Measurements from ENCODE around the gene CDC45.

Gene CDC45

DNA sequence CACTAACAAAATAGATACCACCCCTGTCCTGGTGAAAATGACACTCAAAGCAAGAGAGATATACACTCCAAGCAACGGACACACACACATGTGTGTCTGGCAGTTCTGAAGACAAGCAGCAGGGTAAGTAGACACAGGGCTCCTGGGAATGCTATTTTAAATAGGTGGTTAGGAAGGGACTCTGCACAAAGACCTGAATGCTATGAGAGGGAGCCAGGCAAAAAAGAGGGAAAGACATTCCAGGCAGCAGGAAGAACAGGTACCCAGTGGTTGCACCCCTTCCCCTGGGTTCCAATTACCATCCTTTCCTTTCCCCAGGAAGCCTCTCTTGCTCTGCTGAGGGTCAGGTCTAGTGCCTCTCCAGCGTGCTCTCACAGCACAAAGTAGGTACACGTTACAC is 3.7 kb upstream of the CDC45 start:
- Histone ChIP-seq H3K9me3 (no peaks in the 10 kb centered on the region), H3K27ac (no peak overlapping the region), H3K4me3 (ENCODE audit: low read depth in 1 of 2, low read length in 1 of 2) (no peak overlapping the region), H3K4me1 (ENCODE audit: control insufficient read depth in 1 of 2, insufficient read depth in 1 of 2, low read depth in 1 of 2, low read length in 1 of 2) (peaks cover 25 to 27% of the 10 kb centered on the region in 2 experiments), H3K27me3 (no peaks in the 10 kb centered on the region), H3K36me3 (peaks cover 53% of the 10 kb centered on the region)
- TF ChIP-seq CTCF (IDR thresholded peaks at IDR 0.05), result no peak

DNA sequence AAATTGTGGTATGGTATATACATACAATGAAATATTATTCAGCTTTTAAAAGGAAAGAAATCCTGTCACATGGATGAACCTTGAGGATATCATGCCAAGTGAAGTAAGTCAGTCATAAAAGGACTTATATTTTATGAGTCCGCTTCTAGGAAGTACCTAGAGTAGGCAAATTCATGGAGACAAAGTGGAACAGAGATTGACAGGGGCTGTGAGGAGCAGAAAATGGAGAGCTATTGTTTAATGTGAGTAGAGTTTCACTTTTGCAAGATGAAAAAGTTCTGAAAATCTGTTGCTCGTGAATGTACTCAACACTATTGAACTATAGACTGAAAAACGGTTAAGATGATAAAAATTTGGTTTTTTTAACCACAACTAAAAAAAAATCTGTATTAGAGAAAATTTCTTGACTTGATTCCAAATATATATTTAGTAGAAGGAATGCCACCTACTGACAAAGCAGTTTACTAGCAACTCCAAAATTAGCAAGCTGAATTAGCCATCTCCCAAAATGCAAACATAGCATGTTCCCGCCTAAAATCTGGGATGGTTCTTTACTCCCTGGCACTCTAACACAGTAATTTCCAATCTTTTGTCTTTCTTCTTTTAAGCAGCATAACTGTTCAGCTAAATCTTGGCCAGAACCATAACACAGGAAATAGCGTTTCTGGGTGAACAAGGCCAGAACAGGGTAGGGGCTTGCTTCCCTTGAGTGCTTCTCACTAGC is 2.2 kb upstream of the CDC45 start:
- peaks cover 38% of the 10 kb centered on the region for H3K36me3 ChIP-seq
- H3K9me3 ChIP-seq, result no peaks in the 10 kb centered on the region
- peak overlapping the region; percentile 99 for H3K27ac ChIP-seq
- peak overlapping the region; percentile 76 to 85 for H3K4me3 ChIP-seq (ENCODE audit: low read depth in 1 of 2, low read length in 1 of 2)
- no peak for TF ChIP-seq CTCF (IDR thresholded peaks at IDR 0.05)
- no peaks in the 10 kb centered on the region for H3K27me3 ChIP-seq
- H3K4me1 ChIP-seq (ENCODE audit: control insufficient read depth in 1 of 2, insufficient read depth in 1 of 2, low read depth in 1 of 2, low read length in 1 of 2), result peaks cover 25 to 27% of the 10 kb centered on the region in 2 experiments

DNA sequence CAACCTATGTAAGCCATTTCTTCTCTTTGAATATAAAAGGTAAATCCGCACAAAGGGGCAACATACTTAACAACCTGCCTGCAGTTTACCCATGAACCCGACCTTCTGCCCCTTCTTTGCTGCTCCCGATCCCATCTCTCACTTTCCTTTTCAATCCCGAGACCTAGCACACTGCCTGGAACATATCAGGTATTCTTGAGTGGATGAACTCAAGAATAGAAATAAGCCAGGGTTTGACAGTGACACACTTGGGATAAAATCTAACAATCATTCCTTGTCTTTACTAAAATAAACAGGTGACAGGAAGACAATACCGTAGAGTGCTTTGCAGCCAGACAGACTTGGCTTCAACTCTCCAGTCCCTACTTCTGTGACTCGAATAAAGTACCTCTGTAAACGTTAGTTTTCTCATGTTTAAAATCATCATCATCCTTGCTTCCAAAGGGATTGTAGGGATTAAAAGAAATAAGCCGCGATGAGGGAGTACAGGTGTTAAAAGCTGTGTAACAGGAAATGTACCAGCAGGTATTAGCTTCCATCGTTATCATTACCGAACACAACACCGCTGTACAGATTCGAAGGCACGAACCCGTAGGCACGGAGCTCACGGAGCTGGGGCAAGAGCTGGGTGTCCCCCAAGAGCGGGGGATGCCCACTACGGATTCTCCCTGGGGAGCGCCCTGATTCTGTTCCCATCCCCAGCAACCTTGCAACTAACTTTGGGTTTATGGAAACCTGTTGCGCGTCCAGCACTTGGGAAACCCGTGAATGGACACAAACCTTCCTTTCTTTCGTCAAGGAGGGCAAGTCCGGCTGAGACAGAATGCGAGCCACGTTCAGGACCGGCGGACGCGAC is 1.4 kb upstream of the CDC45 start:
- Histone ChIP-seq H3K4me3 (ENCODE audit: low read depth in 1 of 2, low read length in 1 of 2) (peak overlapping the region; percentile 76 to 85), H3K4me1 (ENCODE audit: control insufficient read depth in 1 of 2, insufficient read depth in 1 of 2, low read depth in 1 of 2, low read length in 1 of 2) (peaks cover 25 to 27% of the 10 kb centered on the region in 2 experiments), H3K36me3 (peaks cover 30% of the 10 kb centered on the region), H3K27me3 (no peaks in the 10 kb centered on the region), H3K27ac (peak overlapping the region; percentile 99), H3K9me3 (no peaks in the 10 kb centered on the region)
- no peak for TF ChIP-seq CTCF (IDR thresholded peaks at IDR 0.05)

DNA sequence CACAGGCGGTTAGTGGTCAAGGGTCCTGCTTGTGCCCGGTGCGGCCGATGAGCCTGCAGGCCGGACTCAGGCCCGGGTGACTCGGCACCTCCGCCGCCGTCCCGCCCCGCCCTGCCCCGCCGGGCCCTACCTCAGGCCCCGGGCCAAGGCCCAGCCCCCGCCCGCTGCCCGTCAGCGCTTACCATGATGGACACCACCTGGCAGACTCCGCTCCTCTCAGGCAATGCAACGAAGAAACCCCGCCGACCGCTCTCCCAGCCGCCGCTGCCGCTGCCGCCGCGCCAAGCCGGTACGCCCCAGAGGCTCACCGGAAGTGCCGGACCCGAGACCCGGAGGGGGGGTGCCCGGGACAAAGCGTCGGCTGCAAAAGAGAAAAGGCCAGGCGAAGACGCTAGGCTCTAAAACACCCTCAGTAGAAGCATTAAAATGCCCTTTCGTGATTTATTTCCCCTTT is 792 bp upstream of the CDC45 start, which contains the start of gene UFD1:
Gene UFD1 (minus strand): TSS at position 293 of the 454 bp plus-strand sequence. CDS start 108 bp downstream, at position 185.
- no peaks in the 10 kb centered on the region for H3K27me3 ChIP-seq
- H3K36me3 ChIP-seq, result peaks cover 27% of the 10 kb centered on the region
- no peak for TF ChIP-seq CTCF (IDR thresholded peaks at IDR 0.05)
- H3K4me1 ChIP-seq (ENCODE audit: control insufficient read depth in 1 of 2, insufficient read depth in 1 of 2, low read depth in 1 of 2, low read length in 1 of 2), result peaks cover 25 to 27% of the 10 kb centered on the region in 2 experiments
- peak within 1 kb of the TSS; percentile 99 for H3K27ac ChIP-seq
- peak within 1 kb of the TSS; percentile 76 to 85 for H3K4me3 ChIP-seq (ENCODE audit: low read depth in 1 of 2, low read length in 1 of 2)
- H3K9me3 ChIP-seq, result no peaks in the 10 kb centered on the region

DNA sequence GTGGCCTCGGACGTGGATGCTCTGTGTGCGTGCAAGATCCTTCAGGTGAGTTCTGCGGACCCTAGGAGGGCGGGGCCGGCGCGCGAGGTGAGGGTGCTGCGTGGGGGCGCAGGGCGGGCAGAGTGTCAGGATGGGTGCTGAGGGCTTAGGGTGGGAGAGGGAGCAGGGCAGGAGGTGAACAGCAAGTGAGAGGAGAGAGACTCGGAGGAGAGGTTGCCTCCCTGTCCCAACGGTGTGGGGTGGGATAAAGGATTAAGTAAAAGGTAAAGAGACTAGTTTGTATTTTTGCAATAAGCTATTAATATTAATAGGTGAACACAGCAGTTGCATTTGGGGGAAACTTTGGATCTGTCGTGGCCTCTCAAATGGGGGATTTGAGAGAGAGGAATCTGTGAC is 451 bp downstream of the CDC45 start:
- Histone ChIP-seq H3K36me3 (peaks cover 21% of the 10 kb centered on the region), H3K4me3 (ENCODE audit: low read depth in 1 of 2, low read length in 1 of 2) (peak overlapping the region; percentile 76 to 85), H3K9me3 (no peaks in the 10 kb centered on the region), H3K4me1 (ENCODE audit: control insufficient read depth in 1 of 2, insufficient read depth in 1 of 2, low read depth in 1 of 2, low read length in 1 of 2) (peaks cover 25 to 27% of the 10 kb centered on the region in 2 experiments), H3K27me3 (no peaks in the 10 kb centered on the region), H3K27ac (peak overlapping the region; percentile 99)
- no peak for TF ChIP-seq CTCF (IDR thresholded peaks at IDR 0.05)

Data from neutrophil (primary cell).